ENCODE data around the gene ADAMTS17.
A peak's percentile ranks its signal among the peaks of the same experiment; 100 is the strongest.

Gene ADAMTS17

GRCh38 chr15:100341239-100341749 lies 481 bp downstream of the ADAMTS17 start:
- TF ChIP-seq TEAD4 (IDR thresholded peaks at IDR 0.05) = no peak
- TF ChIP-seq YY1 (IDR thresholded peaks at IDR 0.05; ENCODE audit: low read depth) = no peak
- TF ChIP-seq TAF1 (IDR thresholded peaks at IDR 0.05; ENCODE audit: low read depth) = no peak
- TF ChIP-seq FOXM1 (IDR thresholded peaks at IDR 0.05; ENCODE audit: borderline replicate concordance, low read depth) = no peak
- TF ChIP-seq CREB1 (IDR thresholded peaks at IDR 0.05; ENCODE audit: low read depth) = no peak
- no peak for TF ChIP-seq USF1 (IDR thresholded peaks at IDR 0.05)
- no peak for TF ChIP-seq CEBPB (IDR thresholded peaks at IDR 0.05)
- TF ChIP-seq NFIC (IDR thresholded peaks at IDR 0.05) = no peak
- TF ChIP-seq RAD21 (IDR thresholded peaks at IDR 0.05; ENCODE audit: low read depth) = no peak
- no peak for TF ChIP-seq EP300 (IDR thresholded peaks at IDR 0.05; ENCODE audit: borderline replicate concordance)
- no peak for TF ChIP-seq REST (IDR thresholded peaks at IDR 0.05; ENCODE audit: low read depth)

GRCh38 chr15:100340721-100341238 lies 995 bp downstream of the ADAMTS17 start:
- TF ChIP-seq EP300 (IDR thresholded peaks at IDR 0.05; ENCODE audit: borderline replicate concordance) (no peak), FOXM1 (IDR thresholded peaks at IDR 0.05; ENCODE audit: borderline replicate concordance, low read depth) (no peak)

- TF ChIP-seq NFIC (IDR thresholded peaks at IDR 0.05) (no peak), TEAD4 (IDR thresholded peaks at IDR 0.05) (no peak), CREB1 (IDR thresholded peaks at IDR 0.05; ENCODE audit: low read depth) (no peak)
Measured at GRCh38 chr15:100339999-100340398, 1.8 kb downstream of the ADAMTS17 start.

GRCh38 chr15:100338971-100339444 lies 2.8 kb downstream of the ADAMTS17 start:
- TF ChIP-seq MAX (IDR thresholded peaks at IDR 0.05) (no peak), RAD21 (IDR thresholded peaks at IDR 0.05; ENCODE audit: low read depth) (peak; percentile 79)

GRCh38 chr15:100338247-100338646 lies 3.5 kb downstream of the ADAMTS17 start:
- TF ChIP-seq TAF1 (IDR thresholded peaks at IDR 0.05; ENCODE audit: low read depth) (no peak), EGR1 (IDR thresholded peaks at IDR 0.05) (no peak), REST (IDR thresholded peaks at IDR 0.05; ENCODE audit: low read depth) (no peak), CEBPB (IDR thresholded peaks at IDR 0.05) (no peak), NFIC (IDR thresholded peaks at IDR 0.05) (no peak), CREB1 (IDR thresholded peaks at IDR 0.05; ENCODE audit: low read depth) (no peak), YY1 (IDR thresholded peaks at IDR 0.05; ENCODE audit: low read depth) (no peak), ZBTB7A (IDR thresholded peaks at IDR 0.05; ENCODE audit: low read depth) (no peak), FOXM1 (IDR thresholded peaks at IDR 0.05; ENCODE audit: borderline replicate concordance, low read depth) (no peak), TCF12 (IDR thresholded peaks at IDR 0.05; ENCODE audit: low read depth) (no peak), MAX (IDR thresholded peaks at IDR 0.05) (no peak), USF1 (IDR thresholded peaks at IDR 0.05) (no peak)

- TF ChIP-seq ZBTB7A (IDR thresholded peaks at IDR 0.05; ENCODE audit: low read depth) (no peak), YY1 (IDR thresholded peaks at IDR 0.05; ENCODE audit: low read depth) (no peak), TCF12 (IDR thresholded peaks at IDR 0.05; ENCODE audit: low read depth) (no peak), EGR1 (IDR thresholded peaks at IDR 0.05) (no peak), EP300 (IDR thresholded peaks at IDR 0.05; ENCODE audit: borderline replicate concordance) (no peak), USF1 (IDR thresholded peaks at IDR 0.05) (no peak), TEAD4 (IDR thresholded peaks at IDR 0.05) (no peak), TAF1 (IDR thresholded peaks at IDR 0.05; ENCODE audit: low read depth) (no peak), CEBPB (IDR thresholded peaks at IDR 0.05) (no peak)
Measured at GRCh38 chr15:100337096-100338044, 4.4 kb downstream of the ADAMTS17 start.

Measured in Ishikawa (cell line).